ENCODE data around the gene MYMK. TPM values are rescaled to one million over a fixed set of nuclear protein-coding genes. Genes with fewer than 3 reads are reported as not detected.

The MYMK gene
- total RNA-seq, 3 donors from 2014 or later (not counting 1 experiment from before 2014, with no cell fraction given) = not detected

GRCh38 chr9:133531293-133531692 lies 6.5 kb upstream of the MYMK start:
- no peak overlapping the region for H3K27ac ChIP-seq (ENCODE audit: low read length)
- intact Hi-C loops (cut with micrococcal nuclease) = no loop called here

DNA sequence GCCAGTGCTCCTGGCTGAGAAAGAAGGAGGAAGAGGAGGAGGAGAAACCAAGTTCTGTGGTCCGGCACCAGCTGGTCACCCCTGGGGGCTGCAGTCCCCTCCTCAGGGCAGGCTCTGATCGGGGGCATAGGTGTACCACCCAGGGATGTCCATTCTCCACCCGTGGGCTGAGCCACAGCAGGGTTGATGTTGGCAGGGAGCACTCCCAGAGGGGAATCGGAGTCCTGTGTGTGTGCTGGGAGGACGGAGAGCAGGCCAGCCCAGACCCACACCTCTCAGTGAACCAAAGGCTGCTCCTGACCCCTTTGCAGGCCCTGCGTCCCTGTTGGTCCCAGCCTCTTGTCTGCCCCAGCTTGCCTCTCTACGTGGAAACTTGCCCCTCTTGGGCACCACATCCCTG lies 5.1 kb upstream of the MYMK start:
- Mint-ChIP-seq H3K4me1 (peaks cover 0 to 4% of the 10 kb centered on the region in 2 donors), H3K9me3 (no peaks in the 10 kb centered on the region), H3K36me3 (no peaks in the 10 kb centered on the region), H3K27me3 (ENCODE audit: low read depth in 2 of 2) (peaks cover 10 to 21% of the 10 kb centered on the region in 2 donors), H3K27ac (no peak overlapping the region), H3K4me3 (no peak overlapping the region)
- Histone ChIP-seq H3K27me3 (ENCODE audit: control insufficient read depth, insufficient read depth, low read length) (peaks cover 14% of the 10 kb centered on the region), H3K36me3 (ENCODE audit: control insufficient read depth, insufficient read depth, low read length) (no peaks in the 10 kb centered on the region), H3K9me3 (ENCODE audit: control insufficient read depth, insufficient read depth, low read length) (no peaks in the 10 kb centered on the region), H3K4me1 (ENCODE audit: control insufficient read depth, insufficient read depth, low read length) (peaks cover 15% of the 10 kb centered on the region), H3K4me3 (ENCODE audit: low read length) (no peak overlapping the region), H3K27ac (ENCODE audit: low read length) (no peak overlapping the region)
- ATAC-seq (no peak), DNase-seq (no peak)
- WGBS (ENCODE audit: insufficient coverage) = 83% methylated on average over 7 of the region's 7 CpGs
- intact Hi-C loops (cut with micrococcal nuclease) = no loop called here
- TF ChIP-seq, protein P1, sequence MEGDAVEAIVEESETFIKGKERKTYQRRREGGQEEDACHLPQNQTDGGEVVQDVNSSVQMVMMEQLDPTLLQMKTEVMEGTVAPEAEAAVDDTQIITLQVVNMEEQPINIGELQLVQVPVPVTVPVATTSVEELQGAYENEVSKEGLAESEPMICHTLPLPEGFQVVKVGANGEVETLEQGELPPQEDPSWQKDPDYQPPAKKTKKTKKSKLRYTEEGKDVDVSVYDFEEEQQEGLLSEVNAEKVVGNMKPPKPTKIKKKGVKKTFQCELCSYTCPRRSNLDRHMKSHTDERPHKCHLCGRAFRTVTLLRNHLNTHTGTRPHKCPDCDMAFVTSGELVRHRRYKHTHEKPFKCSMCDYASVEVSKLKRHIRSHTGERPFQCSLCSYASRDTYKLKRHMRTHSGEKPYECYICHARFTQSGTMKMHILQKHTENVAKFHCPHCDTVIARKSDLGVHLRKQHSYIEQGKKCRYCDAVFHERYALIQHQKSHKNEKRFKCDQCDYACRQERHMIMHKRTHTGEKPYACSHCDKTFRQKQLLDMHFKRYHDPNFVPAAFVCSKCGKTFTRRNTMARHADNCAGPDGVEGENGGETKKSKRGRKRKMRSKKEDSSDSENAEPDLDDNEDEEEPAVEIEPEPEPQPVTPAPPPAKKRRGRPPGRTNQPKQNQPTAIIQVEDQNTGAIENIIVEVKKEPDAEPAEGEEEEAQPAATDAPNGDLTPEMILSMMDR (IDR thresholded peaks at IDR 0.05) = no peak

More at GRCh38 chr9:133531293-133531692, 6.5 kb upstream of the MYMK start:
- H3K36me3 Mint-ChIP-seq = no peaks in the 10 kb centered on the region
- Histone ChIP-seq H3K27me3 (ENCODE audit: control insufficient read depth, insufficient read depth, low read length) (peaks cover 14% of the 10 kb centered on the region), H3K36me3 (ENCODE audit: control insufficient read depth, insufficient read depth, low read length) (no peaks in the 10 kb centered on the region), H3K9me3 (ENCODE audit: control insufficient read depth, insufficient read depth, low read length) (no peaks in the 10 kb centered on the region), H3K4me3 (ENCODE audit: low read length) (no peak overlapping the region), H3K4me1 (ENCODE audit: control insufficient read depth, insufficient read depth, low read length) (peaks cover 17% of the 10 kb centered on the region)
- H3K9me3 Mint-ChIP-seq = no peaks in the 10 kb centered on the region
- H3K4me3 Mint-ChIP-seq = no peak overlapping the region
- DNase-seq = no peak
- H3K27ac Mint-ChIP-seq = no peak overlapping the region
- TF ChIP-seq, protein P1 (IDR thresholded peaks at IDR 0.05) = no peak
- no peak for ATAC-seq
- 80% methylated on average over 9 of the region's 9 CpGs for WGBS (ENCODE audit: insufficient coverage)
- peaks cover 0 to 4% of the 10 kb centered on the region in 2 donors for H3K4me1 Mint-ChIP-seq
- peaks cover 14 to 20% of the 10 kb centered on the region in 2 donors for H3K27me3 Mint-ChIP-seq (ENCODE audit: low read depth in 2 of 2)

DNA sequence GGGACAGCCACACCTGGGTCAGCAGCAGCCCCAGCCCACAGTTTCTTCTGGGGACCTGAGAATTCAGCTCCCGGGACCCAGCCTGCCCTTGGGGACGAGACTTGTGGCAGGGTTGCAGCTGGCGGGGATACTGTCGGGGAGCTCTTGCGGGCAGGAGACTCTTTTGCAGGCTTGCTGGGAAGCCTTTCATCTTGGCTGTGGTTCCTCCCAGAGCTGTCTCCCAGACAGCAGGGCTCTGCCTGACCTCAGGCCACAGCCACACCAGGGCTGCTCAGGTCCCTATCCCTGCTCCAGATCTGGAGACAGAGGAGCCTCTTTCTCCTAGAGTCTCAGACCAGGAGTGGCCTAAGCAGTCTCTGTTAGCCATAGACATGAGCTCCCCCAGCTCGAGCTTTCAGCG lies 4.7 kb upstream of the MYMK start:
- Histone ChIP-seq H3K4me3 (ENCODE audit: low read length) (no peak overlapping the region), H3K27ac (ENCODE audit: low read length) (no peak overlapping the region), H3K36me3 (ENCODE audit: control insufficient read depth, insufficient read depth, low read length) (no peaks in the 10 kb centered on the region), H3K9me3 (ENCODE audit: control insufficient read depth, insufficient read depth, low read length) (no peaks in the 10 kb centered on the region), H3K27me3 (ENCODE audit: control insufficient read depth, insufficient read depth, low read length) (peaks cover 14% of the 10 kb centered on the region), H3K4me1 (ENCODE audit: control insufficient read depth, insufficient read depth, low read length) (peaks cover 12% of the 10 kb centered on the region)
- TF ChIP-seq, protein P1 (IDR thresholded peaks at IDR 0.05) = no peak
- no peak for DNase-seq
- Mint-ChIP-seq H3K9me3 (no peaks in the 10 kb centered on the region), H3K27ac (no peak overlapping the region), H3K36me3 (no peaks in the 10 kb centered on the region), H3K27me3 (ENCODE audit: low read depth in 2 of 2) (peaks cover 10 to 21% of the 10 kb centered on the region in 2 donors), H3K4me1 (peaks cover 0 to 4% of the 10 kb centered on the region in 2 donors), H3K4me3 (no peak overlapping the region)
- intact Hi-C loops (cut with micrococcal nuclease) = no loop called here
- 85% methylated on average over 7 of the region's 7 CpGs for WGBS (ENCODE audit: insufficient coverage)
- ATAC-seq = no peak

DNA sequence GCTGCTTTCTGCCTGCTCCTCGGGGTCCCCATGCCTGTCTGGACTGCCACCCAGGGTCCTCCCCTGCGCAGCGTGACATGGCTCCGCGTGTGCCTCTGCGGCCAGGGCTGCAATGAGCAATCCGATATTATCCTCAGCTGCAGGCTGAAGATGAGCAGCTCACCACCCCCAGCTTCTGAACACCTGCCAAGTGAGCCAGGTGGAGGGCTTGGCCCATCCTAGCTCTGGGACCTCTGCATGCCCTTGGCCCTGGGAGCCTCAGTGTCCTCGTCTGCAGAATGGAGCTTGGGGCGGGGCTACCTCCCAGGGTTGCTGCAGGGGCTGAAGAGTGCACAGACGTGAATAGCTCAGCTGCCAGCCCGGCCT lies 4.1 kb upstream of the MYMK start:
- no peak overlapping the region for H3K27ac Mint-ChIP-seq
- DNase-seq = no peak
- no peak overlapping the region for H3K4me3 ChIP-seq (ENCODE audit: low read length)
- TF ChIP-seq, protein P1 (IDR thresholded peaks at IDR 0.05) = no peak
- no peaks in the 10 kb centered on the region for H3K9me3 Mint-ChIP-seq
- no peaks in the 10 kb centered on the region for H3K36me3 ChIP-seq (ENCODE audit: control insufficient read depth, insufficient read depth, low read length)
- ATAC-seq = no peak
- H3K27me3 Mint-ChIP-seq (ENCODE audit: low read depth in 2 of 2) = peaks cover 10 to 18% of the 10 kb centered on the region in 2 donors
- H3K4me3 Mint-ChIP-seq = no peak overlapping the region
- H3K4me1 Mint-ChIP-seq = peaks cover 0 to 4% of the 10 kb centered on the region in 2 donors
- no peaks in the 10 kb centered on the region for H3K9me3 ChIP-seq (ENCODE audit: control insufficient read depth, insufficient read depth, low read length)
- WGBS (ENCODE audit: insufficient coverage) = 82% methylated on average over 11 of the region's 11 CpGs
- peaks cover 8% of the 10 kb centered on the region for H3K4me1 ChIP-seq (ENCODE audit: control insufficient read depth, insufficient read depth, low read length)
- intact Hi-C loops (cut with micrococcal nuclease) = no loop called here
- no peak overlapping the region for H3K27ac ChIP-seq (ENCODE audit: low read length)
- no peaks in the 10 kb centered on the region for H3K36me3 Mint-ChIP-seq
- peaks cover 14% of the 10 kb centered on the region for H3K27me3 ChIP-seq (ENCODE audit: control insufficient read depth, insufficient read depth, low read length)
